Measurements from ENCODE around the gene DIP2C.
"Not testable (repeated sequence)": the region's sequence is repeated elsewhere in the genome, so short reads cannot be mapped to it uniquely, and the experiment has no call there.

DIP2C gene

GRCh38 chr10:680146-680545 is 9.3 kb downstream of the DIP2C start:
- no peaks in the 10 kb centered on the region for H3K36me3 ChIP-seq (ENCODE audit: control insufficient read depth, insufficient read depth, low read length)
- no peaks in the 10 kb centered on the region for H3K9me3 ChIP-seq (ENCODE audit: control insufficient read depth, low read length)
- no peaks in the 10 kb centered on the region for H3K27me3 ChIP-seq (ENCODE audit: control insufficient read depth, insufficient read depth, low read length)
- no peak overlapping the region for H3K9ac ChIP-seq (ENCODE audit: low read length)
- H3K4me3 ChIP-seq (ENCODE audit: low read length), result no peak overlapping the region
- no peaks in the 10 kb centered on the region for H3K4me1 ChIP-seq (ENCODE audit: control insufficient read depth, insufficient read depth, low read length)

DNA sequence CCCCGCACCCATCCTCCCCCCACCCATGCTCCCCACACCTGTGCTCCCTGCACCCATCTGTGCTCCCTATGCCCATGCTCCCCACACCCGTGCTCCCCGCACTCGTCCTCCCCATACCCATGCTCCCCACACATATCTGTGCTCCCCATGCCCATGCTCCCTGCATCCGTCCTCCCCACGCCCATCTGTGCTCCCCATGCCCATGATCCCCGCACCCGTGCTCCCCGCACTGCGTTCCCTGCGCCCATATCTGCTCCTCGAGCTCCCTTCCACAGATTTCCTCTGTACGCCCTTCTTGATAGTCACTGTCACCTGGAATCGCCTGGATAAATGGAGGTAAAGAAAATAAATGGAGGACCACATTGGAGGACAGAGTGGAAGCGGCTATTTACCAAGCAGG is 9.9 kb downstream of the DIP2C start:
- Histone ChIP-seq H3K4me3 (ENCODE audit: low read length) (no peak overlapping the region), H3K9me3 (ENCODE audit: control insufficient read depth, low read length) (no peaks in the 10 kb centered on the region), H3K27me3 (ENCODE audit: control insufficient read depth, insufficient read depth, low read length) (no peaks in the 10 kb centered on the region), H3K9ac (ENCODE audit: low read length) (no peak overlapping the region), H3K4me1 (ENCODE audit: control insufficient read depth, insufficient read depth, low read length) (no peaks in the 10 kb centered on the region), H3K36me3 (ENCODE audit: control insufficient read depth, insufficient read depth, low read length) (no peaks in the 10 kb centered on the region)

- H3K36me3 ChIP-seq (ENCODE audit: control insufficient read depth, insufficient read depth, low read length); H3K9me3 ChIP-seq (ENCODE audit: control insufficient read depth, low read length); H3K27me3 ChIP-seq (ENCODE audit: control insufficient read depth, insufficient read depth, low read length); H3K4me1 ChIP-seq (ENCODE audit: control insufficient read depth, insufficient read depth, low read length); H3K4me3 ChIP-seq (ENCODE audit: low read length); H3K9ac ChIP-seq (ENCODE audit: low read length): not testable (repeated sequence)
These were observed 10.8 kb downstream of the DIP2C start for GRCh38 chr10:678662-679005.

DNA sequence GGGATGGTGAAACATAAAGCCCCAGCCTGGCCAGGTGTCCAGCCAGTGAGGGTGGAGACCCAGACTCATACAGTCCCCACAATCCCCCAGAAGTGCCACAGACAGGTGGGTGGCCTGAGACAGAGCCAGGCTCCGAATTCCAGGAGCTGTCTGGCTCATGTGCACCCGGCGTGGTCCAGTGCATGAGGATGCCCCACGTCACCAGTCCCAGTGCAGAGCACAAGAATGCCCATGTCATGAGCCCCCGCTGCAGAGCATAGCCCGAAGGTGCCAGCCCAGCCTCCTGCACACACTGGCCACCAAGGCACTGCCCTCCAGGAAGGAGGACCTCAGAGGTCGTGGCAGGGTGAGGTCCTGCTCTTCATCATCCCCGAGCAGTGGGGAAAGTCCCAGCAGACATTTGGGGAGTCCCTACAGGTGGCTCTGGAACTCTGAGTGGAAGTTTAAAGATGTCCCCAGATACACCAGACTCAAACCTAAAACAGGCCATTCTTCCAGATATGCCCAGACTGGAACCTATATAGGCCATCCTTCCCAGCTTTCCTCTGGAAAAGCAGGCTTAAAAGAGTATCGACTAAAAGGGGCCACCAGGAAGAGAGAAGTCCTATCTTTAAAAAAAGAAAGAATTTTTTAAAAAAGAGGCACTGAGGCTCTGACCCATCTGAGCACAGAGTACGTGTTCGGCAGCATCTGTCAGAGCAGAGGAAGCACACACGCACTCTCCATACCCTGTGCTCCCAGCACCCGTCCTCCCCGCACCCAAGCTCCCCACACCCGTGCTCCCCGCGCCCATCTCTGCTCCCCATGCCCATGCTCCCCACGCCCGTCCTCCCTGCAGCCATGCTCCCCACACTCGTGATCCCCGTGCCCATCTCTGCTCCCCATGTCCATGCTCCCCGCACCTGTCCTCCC is 11.5 kb downstream of the DIP2C start:
- Histone ChIP-seq H3K9me3 (ENCODE audit: control insufficient read depth, low read length) (no peaks in the 10 kb centered on the region), H3K36me3 (ENCODE audit: control insufficient read depth, insufficient read depth, low read length) (no peaks in the 10 kb centered on the region), H3K9ac (ENCODE audit: low read length) (no peak overlapping the region), H3K4me3 (ENCODE audit: low read length) (no peak overlapping the region), H3K27me3 (ENCODE audit: control insufficient read depth, insufficient read depth, low read length) (no peaks in the 10 kb centered on the region), H3K4me1 (ENCODE audit: control insufficient read depth, insufficient read depth, low read length) (no peaks in the 10 kb centered on the region)

DNA sequence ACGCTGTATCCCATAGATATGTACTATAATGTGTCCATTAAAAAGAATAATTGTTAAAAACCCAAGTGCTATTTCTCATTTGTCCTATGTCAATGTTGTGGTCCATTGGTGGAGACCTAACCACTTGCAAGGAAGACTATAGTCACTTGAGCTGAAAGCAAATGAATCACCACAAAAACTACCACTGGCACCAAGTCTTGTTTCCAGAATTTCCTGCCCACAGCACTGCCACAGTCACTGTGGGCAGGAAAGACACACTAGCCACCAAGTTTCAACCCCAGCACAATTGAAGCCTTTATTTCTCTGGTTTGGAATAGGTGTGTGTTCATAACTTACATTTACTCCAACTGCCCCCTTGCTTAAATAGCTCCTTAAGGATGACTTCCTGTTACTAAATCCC is 12.4 kb downstream of the DIP2C start:
- H3K4me3 ChIP-seq (ENCODE audit: low read length), result no peak overlapping the region
- H3K9me3 ChIP-seq (ENCODE audit: control insufficient read depth, low read length), result no peaks in the 10 kb centered on the region
- no peaks in the 10 kb centered on the region for H3K27me3 ChIP-seq (ENCODE audit: control insufficient read depth, insufficient read depth, low read length)
- H3K9ac ChIP-seq (ENCODE audit: low read length), result no peak overlapping the region
- H3K36me3 ChIP-seq (ENCODE audit: control insufficient read depth, insufficient read depth, low read length), result no peaks in the 10 kb centered on the region
- no peaks in the 10 kb centered on the region for H3K4me1 ChIP-seq (ENCODE audit: control insufficient read depth, insufficient read depth, low read length)

GRCh38 chr10:676178-676577 is 13.3 kb downstream of the DIP2C start:
- Histone ChIP-seq H3K36me3 (ENCODE audit: control insufficient read depth, insufficient read depth, low read length) (no peaks in the 10 kb centered on the region), H3K4me1 (ENCODE audit: control insufficient read depth, insufficient read depth, low read length) (no peaks in the 10 kb centered on the region), H3K9ac (ENCODE audit: low read length) (no peak overlapping the region), H3K27me3 (ENCODE audit: control insufficient read depth, insufficient read depth, low read length) (no peaks in the 10 kb centered on the region), H3K9me3 (ENCODE audit: control insufficient read depth, low read length) (no peaks in the 10 kb centered on the region), H3K4me3 (ENCODE audit: low read length) (no peak overlapping the region)

DNA sequence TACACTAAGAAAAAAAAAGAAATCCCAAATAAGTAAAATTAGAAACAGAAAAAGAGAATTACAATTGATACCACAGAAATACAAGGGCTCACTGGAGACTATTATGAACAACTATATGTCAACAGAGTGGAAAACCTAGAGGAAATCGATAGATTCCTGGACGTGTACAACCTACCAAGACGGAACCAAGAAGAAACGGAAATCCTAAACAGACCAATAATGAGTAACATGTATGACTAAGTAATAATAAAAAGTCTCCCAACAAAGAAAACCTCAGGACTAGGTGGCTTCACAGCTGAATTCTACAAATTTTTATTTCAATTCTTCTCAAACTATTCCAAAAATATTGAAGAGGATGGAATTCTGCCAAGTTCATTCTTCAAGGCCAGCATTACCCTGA is 13.9 kb downstream of the DIP2C start:
- no peaks in the 10 kb centered on the region for H3K27me3 ChIP-seq (ENCODE audit: control insufficient read depth, insufficient read depth, low read length)
- no peaks in the 10 kb centered on the region for H3K4me1 ChIP-seq (ENCODE audit: control insufficient read depth, insufficient read depth, low read length)
- no peak overlapping the region for H3K4me3 ChIP-seq (ENCODE audit: low read length)
- no peaks in the 10 kb centered on the region for H3K36me3 ChIP-seq (ENCODE audit: control insufficient read depth, insufficient read depth, low read length)
- H3K9ac ChIP-seq (ENCODE audit: low read length), result no peak overlapping the region
- H3K9me3 ChIP-seq (ENCODE audit: control insufficient read depth, low read length), result no peaks in the 10 kb centered on the region

- Histone ChIP-seq H3K27me3 (ENCODE audit: control insufficient read depth, insufficient read depth, low read length) (no peaks in the 10 kb centered on the region), H3K9ac (ENCODE audit: low read length) (no peak overlapping the region), H3K4me1 (ENCODE audit: control insufficient read depth, insufficient read depth, low read length) (no peaks in the 10 kb centered on the region), H3K36me3 (ENCODE audit: control insufficient read depth, insufficient read depth, low read length) (no peaks in the 10 kb centered on the region), H3K9me3 (ENCODE audit: control insufficient read depth, low read length) (no peaks in the 10 kb centered on the region), H3K4me3 (ENCODE audit: low read length) (no peak overlapping the region)
These were observed 16.0 kb downstream of the DIP2C start for GRCh38 chr10:673492-673891.

GRCh38 chr10:672992-673391 is 16.5 kb downstream of the DIP2C start:
- H3K27me3 ChIP-seq (ENCODE audit: control insufficient read depth, insufficient read depth, low read length), result no peaks in the 10 kb centered on the region
- H3K9ac ChIP-seq (ENCODE audit: low read length), result no peak overlapping the region
- no peak overlapping the region for H3K4me3 ChIP-seq (ENCODE audit: low read length)
- H3K9me3 ChIP-seq (ENCODE audit: control insufficient read depth, low read length), result no peaks in the 10 kb centered on the region
- H3K4me1 ChIP-seq (ENCODE audit: control insufficient read depth, insufficient read depth, low read length), result no peaks in the 10 kb centered on the region
- no peaks in the 10 kb centered on the region for H3K36me3 ChIP-seq (ENCODE audit: control insufficient read depth, insufficient read depth, low read length)

GRCh38 chr10:672203-672602 is 17.3 kb downstream of the DIP2C start:
- H3K4me3 ChIP-seq (ENCODE audit: low read length), result no peak overlapping the region
- H3K27me3 ChIP-seq (ENCODE audit: control insufficient read depth, insufficient read depth, low read length), result no peaks in the 10 kb centered on the region

GRCh38 chr10:670990-671389 is 18.5 kb downstream of the DIP2C start:
- Histone ChIP-seq H3K36me3 (ENCODE audit: control insufficient read depth, insufficient read depth, low read length) (no peaks in the 10 kb centered on the region), H3K9ac (ENCODE audit: low read length) (no peak overlapping the region), H3K4me1 (ENCODE audit: control insufficient read depth, insufficient read depth, low read length) (no peaks in the 10 kb centered on the region), H3K27me3 (ENCODE audit: control insufficient read depth, insufficient read depth, low read length) (no peaks in the 10 kb centered on the region), H3K4me3 (ENCODE audit: low read length) (no peak overlapping the region), H3K9me3 (ENCODE audit: control insufficient read depth, low read length) (no peaks in the 10 kb centered on the region)

More at GRCh38 chr10:672203-672602, 17.3 kb downstream of the DIP2C start:
- Histone ChIP-seq H3K36me3 (ENCODE audit: control insufficient read depth, insufficient read depth, low read length) (no peaks in the 10 kb centered on the region), H3K9me3 (ENCODE audit: control insufficient read depth, low read length) (no peaks in the 10 kb centered on the region), H3K9ac (ENCODE audit: low read length) (no peak overlapping the region), H3K4me1 (ENCODE audit: control insufficient read depth, insufficient read depth, low read length) (no peaks in the 10 kb centered on the region)

DNA sequence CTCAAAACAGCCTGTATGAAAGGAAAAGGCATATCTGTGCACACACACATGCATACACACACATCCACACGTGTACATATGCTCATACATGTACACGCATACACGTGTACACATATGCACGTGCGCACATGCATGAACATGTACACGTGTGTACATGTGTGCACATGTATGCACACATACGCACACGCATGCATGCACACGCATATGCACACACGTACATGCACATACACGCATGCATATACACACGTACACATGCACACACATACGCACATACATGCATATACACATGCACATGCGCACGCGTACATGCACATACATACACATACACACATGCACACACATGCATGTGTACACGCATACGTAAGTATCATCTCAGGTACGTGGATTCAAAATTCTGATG is 19.4 kb downstream of the DIP2C start:
- Histone ChIP-seq H3K4me1 (ENCODE audit: control insufficient read depth, insufficient read depth, low read length) (no peaks in the 10 kb centered on the region), H3K4me3 (ENCODE audit: low read length) (no peak overlapping the region), H3K27me3 (ENCODE audit: control insufficient read depth, insufficient read depth, low read length) (no peaks in the 10 kb centered on the region)

More for the DNA sequence above, 19.4 kb downstream of the DIP2C start:
- Histone ChIP-seq H3K36me3 (ENCODE audit: control insufficient read depth, insufficient read depth, low read length) (no peaks in the 10 kb centered on the region), H3K9me3 (ENCODE audit: control insufficient read depth, low read length) (no peaks in the 10 kb centered on the region), H3K9ac (ENCODE audit: low read length) (no peak overlapping the region)

All from mucosa of stomach (tissue), 1 donor.